HepG2 (cell line): Measurements from ENCODE around the gene HOXC12. TPM values are rescaled to one million over a fixed set of nuclear protein-coding genes. Genes with fewer than 3 reads are reported as not detected.
A peak's percentile ranks its signal among the peaks of the same experiment; 100 is the strongest.

Experiments used
- ASH2L ChIP-seq: fragments of 300-600, 200-600 bp; sonication (generic); IDR thresholded peaks from 2 replicates; pipeline ENCODE4 v1.7.0; 2017; ENCODE audit warnings: low read depth, mild to moderate bottlenecking, moderate library complexity, mixed read lengths, low read length; ENCODE audit not compliant: insufficient read length
- ATAD3A ChIP-seq: sonication (generic); formaldehyde crosslinking; IDR thresholded peaks from 2 replicates; pipeline ENCODE4 v1.4.0; 2020; ENCODE audit warnings: missing genetic modification reagents
- ATF2 ChIP-seq: sonication (generic); formaldehyde crosslinking; IDR thresholded peaks from 2 replicates; pipeline ENCODE4 v1.4.0; 2020; ENCODE audit warnings: missing genetic modification reagents
- ATF5 ChIP-seq: sonication (generic); formaldehyde crosslinking; IDR thresholded peaks from 2 replicates; pipeline ENCODE4 v1.4.0; 2020; ENCODE audit warnings: mild to moderate bottlenecking, low read depth, missing genetic modification reagents
- BRCA1 ChIP-seq: sonication (generic); formaldehyde crosslinking; IDR thresholded peaks from 2 replicates; pipeline ENCODE4 v1.4.0; 2020; ENCODE audit warnings: missing genetic modification reagents
- ERF ChIP-seq: IDR thresholded peaks from 2 replicates; pipeline ENCODE4 v1.6.1; 2018; ENCODE audit warnings: missing biosample characterization, missing genetic modification reagents
- EZH2 ChIP-seq: conservative IDR thresholded peaks from 2 replicates; pipeline ENCODE4 v1.6.1; 2012; ENCODE audit warnings: mild to moderate bottlenecking, low read depth, low read length, moderate library complexity
- JUND ChIP-seq: sonication (generic); formaldehyde crosslinking; IDR thresholded peaks from 2 replicates; pipeline ENCODE4 v1.8.0; 2022; ENCODE audit warnings: mild to moderate bottlenecking, missing genetic modification reagents
- KAT7 ChIP-seq: IDR thresholded peaks from 2 replicates; pipeline ENCODE4 v1.6.1; 2018; ENCODE audit warnings: borderline replicate concordance, missing compliant biosample characterization
- MED1 ChIP-seq: sonication (generic); formaldehyde crosslinking; IDR thresholded peaks from 2 replicates; pipeline ENCODE4 v1.4.0; 2020; ENCODE audit warnings: missing genetic modification reagents
- MTA3 ChIP-seq: sonication (generic); formaldehyde crosslinking; IDR thresholded peaks from 2 replicates; pipeline ENCODE4 v1.4.0; 2020; ENCODE audit warnings: missing genetic modification reagents
- NFE2L1 ChIP-seq: sonication (generic); formaldehyde crosslinking; IDR thresholded peaks from 2 replicates; pipeline ENCODE4 v1.4.0; 2020; ENCODE audit warnings: missing genetic modification reagents, mild to moderate bottlenecking, borderline replicate concordance
- PHF20 ChIP-seq: sonication (generic); formaldehyde crosslinking; IDR thresholded peaks from 2 replicates; pipeline ENCODE4 v1.5.0; 2020; ENCODE audit warnings: mild to moderate bottlenecking, missing genetic modification reagents
- RXRB ChIP-seq: IDR thresholded peaks from 2 replicates; pipeline ENCODE4 v1.6.1; 2016; ENCODE audit warnings: borderline replicate concordance, missing genetic modification reagents, missing compliant biosample characterization
- SALL1 ChIP-seq: sonication (generic); formaldehyde crosslinking; IDR thresholded peaks from 2 replicates; pipeline ENCODE4 v1.8.0; 2022; ENCODE audit warnings: mild to moderate bottlenecking, missing genetic modification reagents
- SKI ChIP-seq: fragments of 450-650 bp; IDR thresholded peaks from one replicate; pipeline ENCODE4 v1.6.1; 2018; ENCODE audit warnings: mild to moderate bottlenecking; ENCODE audit not compliant: partially characterized antibody
- SRF ChIP-seq: IDR thresholded peaks from 2 replicates; pipeline ENCODE4 v1.6.1; 2011; ENCODE audit warnings: mild to moderate bottlenecking, low read depth, low read length, moderate library complexity
- TCF7L2 ChIP-seq: IDR thresholded peaks from 2 replicates; pipeline ENCODE4 v1.6.1; 2011; ENCODE audit warnings: mild to moderate bottlenecking, low read depth, low read length, moderate library complexity
- ZFP36L1 ChIP-seq: sonication (generic); formaldehyde crosslinking; IDR thresholded peaks from 2 replicates; pipeline ENCODE4 v1.8.0; 2022; ENCODE audit warnings: mild to moderate bottlenecking, missing genetic modification reagents, moderate library complexity
- ZNF652 ChIP-seq: IDR thresholded peaks from 2 replicates; pipeline ENCODE4 v1.6.1; 2016; ENCODE audit warnings: low read depth, borderline replicate concordance
- ZNF674 ChIP-seq: sonication (generic); formaldehyde crosslinking; IDR thresholded peaks from 2 replicates; pipeline ENCODE4 v1.5.0; 2020; ENCODE audit warnings: low read depth, mild to moderate bottlenecking, missing genetic modification reagents
- ZNF687 ChIP-seq: sonication (generic); formaldehyde crosslinking; IDR thresholded peaks from 2 replicates; pipeline ENCODE4 v1.5.1; 2020; ENCODE audit warnings: mild to moderate bottlenecking, missing genetic modification reagents, moderate library complexity
- ZNF850 ChIP-seq: sonication (generic); formaldehyde crosslinking; conservative IDR thresholded peaks from 2 replicates; pipeline ENCODE4 v1.9.0; 2021; ENCODE audit warnings: mild to moderate bottlenecking, missing genetic modification reagents
- polyA plus RNA-seq, 8 experiments: library from polyadenylated mRNA; depleted of rRNA in 3 of 8; stranded (reverse) in 7 of 8; unstranded in 1 of 8; fragments of >200 nt; fragmentation: Illumina TruSeq in 4 of 8; extraction: Trizol in 4 of 8; gene quantifications; 2 replicates each; pipeline versions ENCODE4 v1.2.1 to v1.2.3, GENCODE V29; 2011 to 2016; ENCODE audit warnings: low read depth in 4 of 8, missing spikeins in 1 of 8, mixed read lengths in 1 of 8; ENCODE audit not compliant: insufficient read depth in 1 of 8
- total RNA-seq, 5 experiments: library from RNA; depleted of rRNA; stranded (reverse); fragments of >200 nt; fragmentation: Illumina TruSeq; extraction: Trizol; gene quantifications; 2 replicates each; pipeline ENCODE4 v1.2.3, GENCODE V29; 2016; ENCODE audit warnings: low read depth in 1 of 5

The HOXC12 gene
- total and polyA plus RNA-seq, 2 of the 13 experiments (the other 11 are each of a cell fraction or from before 2014, with no cell fraction given): not detected

- TF ChIP-seq NFE2L1 (CRISPR knock-in tag): no peak
- no peak for TF ChIP-seq ZFP36L1
- no peak for TF ChIP-seq JUND (CRISPR knock-in tag)
- TF ChIP-seq MED1 (CRISPR knock-in tag): no peak
- TF ChIP-seq ZNF674: no peak
- TF ChIP-seq BRCA1 (CRISPR knock-in tag): no peak
- TF ChIP-seq TCF7L2: no peak
- no peak for TF ChIP-seq ZNF652 (CRISPR knock-in tag)
- TF ChIP-seq SRF: no peak
- TF ChIP-seq SALL1 (CRISPR knock-in tag): peak; percentile 34; the same call in 1 of the 2 replicates
- TF ChIP-seq SKI: no peak
- TF ChIP-seq ATF2 (CRISPR knock-in tag): no peak
- no peak for TF ChIP-seq EZH2
- peak; percentile 17; the same call in 1 of the 2 replicates for TF ChIP-seq ZNF687 (CRISPR knock-in tag)
- TF ChIP-seq PHF20 (CRISPR knock-in tag): 0 out of 2 replicates have a peak, but pooled peaks have one; percentile 29
- TF ChIP-seq ZNF850 (CRISPR knock-in tag): no peak
- peak; percentile 57 for TF ChIP-seq ASH2L
- no peak for TF ChIP-seq ATAD3A (CRISPR knock-in tag)
- TF ChIP-seq KAT7 (CRISPR knock-in tag): no peak
- no peak for TF ChIP-seq MTA3 (CRISPR knock-in tag)
- no peak for TF ChIP-seq ATF5 (CRISPR knock-in tag)
- 0 out of 2 replicates have a peak, but pooled peaks have one; percentile 17 for TF ChIP-seq RXRB
- no peak for TF ChIP-seq ERF (CRISPR knock-in tag)
These were observed 34.0 kb downstream of the HOXC12 start (continued) for GRCh38 chr12:53988541-53989226.
